ENCODE results near the gene C2orf68. TPM values are rescaled to one million over a fixed set of nuclear protein-coding genes. Genes with fewer than 3 reads are reported as not detected.

C2orf68 gene
- total and polyA plus RNA-seq, 2 of the 13 experiments (the other 11 are each of a cell fraction or from before 2014, with no cell fraction given), result 47.1 to 77.4 TPM

- no peak; the same call in 1 of the 2 replicates for TF ChIP-seq HOXA9 (CRISPR knock-in tag; IDR thresholded peaks at IDR 0.05; ENCODE audit: borderline replicate concordance)
Measured at GRCh38 chr2:85611705-85612587, at the start of gene C2orf68 (continued).

GRCh38 chr2:85661139-85661858 lies 49.4 kb upstream of the C2orf68 start:
- POLR2A ChIA-PET, result interaction anchor here (0.7 kb wide), 1 partner anchor 8 kb away, joined by 3 read pairs; no protein-coding TSS in a partner anchor
- no peak overlapping the region for H2AFZ ChIP-seq (ENCODE audit: low read length)
- no peak overlapping the region for H3K4me2 ChIP-seq (ENCODE audit: low read depth, low read length)
- CTCF ChIA-PET (ENCODE audit: low intra/inter-chr PET ratio, low total read pairs), result no interaction called here
- 78% methylated on average over 10 of the region's 14 CpGs for WGBS (ENCODE audit: low lambda C conversion rate)
- FAIRE-seq, result no peak
- H3K36me3 ChIP-seq (replicated peaks in 1 of 2; ENCODE audit: control insufficient read depth in 1 of 2, insufficient read depth in 2 of 2, low read length in 2 of 2), result 0 out of 5 replicates have a peak, but pooled peaks cover 0 to 3% of the 10 kb centered on the region in 2 experiments
- H3K4me3 ChIP-seq (replicated peaks in 1 of 3; ENCODE audit: insufficient read depth in 1 of 3, low read depth in 2 of 3, low read length in 3 of 3), result no peak overlapping the region
- H4K20me1 ChIP-seq (ENCODE audit: insufficient read depth, low read length), result no peaks in the 10 kb centered on the region
- ATAC-seq, result peak; percentile 4; the same call in 1 of the 3 replicates
- no peaks in the 10 kb centered on the region for H3K9me3 ChIP-seq (ENCODE audit: low read length)
- H3K27me3 ChIP-seq (ENCODE audit: control insufficient read depth in 1 of 2, insufficient read depth in 2 of 2, low read length in 2 of 2), result peaks cover 0 to 16% of the 10 kb centered on the region in 2 experiments; a peak in 2 of 5 replicates
- no peak for DNase-seq (ENCODE audit: low spot score)
- H3K27ac ChIP-seq (ENCODE audit: extremely low read length, insufficient read depth, low read length), result no peak overlapping the region
- H3K4me1 ChIP-seq (ENCODE audit: insufficient read depth, low read length), result peaks cover 22% of the 10 kb centered on the region
- intact Hi-C loops (cut with micrococcal nuclease; ENCODE audit: unreplicated experiment) (no loop called here), in situ Hi-C loops (cut with HindIII; ENCODE audit: extremely low pct_ligation_motif_present, low pct_unique_long_range_greater_than_20kb) (no loop called here)
- TF ChIP-seq PCBP1 (IDR thresholded peaks at IDR 0.05; ENCODE audit: borderline replicate concordance, low read depth, low read length) (0 out of 2 replicates have a peak, but pooled peaks have one; percentile 34), ZNF138 (CRISPR knock-in tag; IDR thresholded peaks at IDR 0.05; ENCODE audit: low read depth) (no peak)
- H3K79me2 ChIP-seq (ENCODE audit: insufficient read depth, low read length), result no peaks in the 10 kb centered on the region
- no peak overlapping the region for H3K9ac ChIP-seq (ENCODE audit: insufficient read depth, low read depth, low read length)
- BruUV-seq (replicated peaks), result no TSS peak
